GM12878 (cell line): Measurements from ENCODE around the gene RPS8. TPM values are rescaled to one million over a fixed set of nuclear protein-coding genes. Genes with fewer than 3 reads are reported as not detected.

ENCODE experiments used
- BRCA1 ChIP-seq: IDR thresholded peaks from 2 replicates; pipeline ENCODE4 v1.6.1; 2011; ENCODE audit warnings: low read depth, low read length, improper control_type of control experiment
- CBX3 ChIP-seq: fragments of 200-600 bp; sonication (generic); IDR thresholded peaks from 2 replicates; pipeline ENCODE4 v1.6.1; 2016; ENCODE audit warnings: low read depth, borderline replicate concordance
- CHD2 ChIP-seq: IDR thresholded peaks from 2 replicates; pipeline ENCODE4 v1.6.1; 2011; ENCODE audit warnings: low read depth, low read length, improper control_type of control experiment, borderline replicate concordance
- NBN ChIP-seq: fragments of 450-650 bp; IDR thresholded peaks from 2 replicates; pipeline ENCODE4 v1.6.1; 2016
- PML ChIP-seq: IDR thresholded peaks from 2 replicates; pipeline ENCODE4 v1.6.1; 2012; ENCODE audit warnings: low read length, inconsistent platforms
- POLR2A ChIP-seq: IDR thresholded peaks from 2 replicates; pipeline ENCODE4 v1.6.1; 2011; ENCODE audit warnings: low read depth, mild to moderate bottlenecking, low read length
- SMARCA5 ChIP-seq: fragments of 450-650 bp; IDR thresholded peaks from 2 replicates; pipeline ENCODE4 v1.6.1; 2017; ENCODE audit warnings: mild to moderate bottlenecking
- YY1 ChIP-seq: IDR thresholded peaks from 2 replicates; pipeline ENCODE4 v1.6.1; 2011; ENCODE audit warnings: low read depth, mild to moderate bottlenecking, low read length
- polyA plus RNA-seq, 11 experiments: library from polyadenylated mRNA; depleted of rRNA in 4 of 11; unstranded in 6 of 11; stranded (reverse) in 5 of 11; fragments of >200 nt; fragmentation: Nextera tagmentation in 4 of 11; fragmentation: Illumina TruSeq in 1 of 11; extraction: Ambion mirVana in 4 of 11; extraction: Trizol in 1 of 11; gene quantifications; 1 replicate in 1 of 11; 2 replicates in 10 of 11; pipeline versions ENCODE4 v1.2.1 to v1.2.3, GENCODE V29; 2011 to 2016; ENCODE audit warnings: inconsistent platforms in 2 of 11, missing spikeins in 2 of 11, low read depth in 1 of 11
- total RNA-seq, 4 experiments: library from RNA; depleted of rRNA in 3 of 4; stranded (reverse); fragments of >200 nt in 3 of 4; fragmentation: Illumina TruSeq in 1 of 4; extraction: Trizol in 1 of 4; gene quantifications; 2 replicates each; pipeline versions ENCODE4 v1.2.1 to v1.2.3, GENCODE V29; 2013 to 2021
- TF ChIP-seq, protein P1 (sequence below): IDR thresholded peaks from 2 replicates; pipeline ENCODE4 v1.6.1; 2011; ENCODE audit warnings: low read depth, mild to moderate bottlenecking, low read length, moderate library complexity, borderline replicate concordance; ENCODE audit errors: extremely low read depth
- TF ChIP-seq, protein P2 (sequence below): fragments of 450-650 bp; IDR thresholded peaks from 2 replicates; pipeline ENCODE4 v1.6.1; 2017; ENCODE audit warnings: mild to moderate bottlenecking, moderate library complexity
- TF ChIP-seq, protein P3 (sequence below): fragments of 450-650 bp; IDR thresholded peaks from 2 replicates; pipeline ENCODE4 v1.6.1; 2017; ENCODE audit warnings: antibody characterized with exemption, mild to moderate bottlenecking, moderate library complexity
- TF ChIP-seq, protein P4 (sequence below): fragments of 450-650 bp; IDR thresholded peaks from 2 replicates; pipeline ENCODE4 v1.6.1; 2017; ENCODE audit warnings: low read depth, mild to moderate bottlenecking, moderate library complexity
- TF ChIP-seq, protein P5 (sequence below): fragments of 150-350 bp; IDR thresholded peaks from 2 replicates; pipeline ENCODE4 v1.6.1; 2016; ENCODE audit warnings: low read depth, low read length
- TF ChIP-seq, protein P6 (sequence below): fragments of 450-650 bp; IDR thresholded peaks from 2 replicates; pipeline ENCODE4 v1.6.1; 2014; ENCODE audit warnings: mild to moderate bottlenecking

Gene RPS8
- total and polyA plus RNA-seq, 10 of the 15 experiments (the other 5 are each of a cell fraction or from before 2014, with no cell fraction given), result 1,296 to 3,461 (median 2,877) TPM

DNA sequence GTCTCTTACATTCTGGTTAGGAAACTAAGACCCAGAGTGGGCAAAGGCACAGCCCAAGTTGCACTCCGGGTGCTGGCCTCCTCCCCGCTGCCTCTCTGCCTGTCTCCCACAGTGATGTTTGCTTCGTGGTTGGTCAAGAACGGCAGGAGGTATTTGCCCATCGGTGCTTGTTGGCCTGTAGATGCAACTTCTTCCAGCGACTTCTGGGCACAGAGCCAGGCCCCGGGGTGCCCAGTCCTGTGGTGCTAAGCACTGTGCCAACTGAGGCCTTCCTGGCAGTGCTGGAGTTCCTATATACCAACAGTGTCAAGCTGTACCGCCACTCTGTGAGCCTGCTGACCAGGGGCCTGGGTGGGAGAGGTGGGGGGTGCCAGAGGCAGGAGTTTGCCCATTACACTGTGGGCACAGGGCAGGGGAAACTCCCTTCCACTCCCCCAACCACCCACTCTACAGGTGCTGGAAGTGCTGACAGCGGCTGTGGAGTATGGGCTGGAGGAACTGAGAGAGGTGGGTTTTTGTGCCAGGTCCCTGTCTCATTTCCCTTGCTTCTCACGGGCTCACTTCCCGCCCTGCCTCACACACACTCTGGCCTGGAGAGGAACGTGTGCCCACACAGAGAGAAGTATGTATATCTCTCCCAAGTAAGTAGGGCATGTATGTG is 34.9 kb downstream of the RPS8 start (continued):
- TF ChIP-seq CBX3 (no peak), CHD2 (peak; percentile 55; the same call in 1 of the 2 replicates), POLR2A (peak; percentile 33; the same call in 1 of the 2 replicates), NBN (no peak), SMARCA5 (0 out of 2 replicates have a peak, but pooled peaks have one; percentile 19), BRCA1 (no peak), PML (no peak), YY1 (no peak)
- TF ChIP-seq, protein P1, sequence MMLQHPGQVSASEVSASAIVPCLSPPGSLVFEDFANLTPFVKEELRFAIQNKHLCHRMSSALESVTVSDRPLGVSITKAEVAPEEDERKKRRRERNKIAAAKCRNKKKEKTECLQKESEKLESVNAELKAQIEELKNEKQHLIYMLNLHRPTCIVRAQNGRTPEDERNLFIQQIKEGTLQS, result no peak
- TF ChIP-seq, protein P2, sequence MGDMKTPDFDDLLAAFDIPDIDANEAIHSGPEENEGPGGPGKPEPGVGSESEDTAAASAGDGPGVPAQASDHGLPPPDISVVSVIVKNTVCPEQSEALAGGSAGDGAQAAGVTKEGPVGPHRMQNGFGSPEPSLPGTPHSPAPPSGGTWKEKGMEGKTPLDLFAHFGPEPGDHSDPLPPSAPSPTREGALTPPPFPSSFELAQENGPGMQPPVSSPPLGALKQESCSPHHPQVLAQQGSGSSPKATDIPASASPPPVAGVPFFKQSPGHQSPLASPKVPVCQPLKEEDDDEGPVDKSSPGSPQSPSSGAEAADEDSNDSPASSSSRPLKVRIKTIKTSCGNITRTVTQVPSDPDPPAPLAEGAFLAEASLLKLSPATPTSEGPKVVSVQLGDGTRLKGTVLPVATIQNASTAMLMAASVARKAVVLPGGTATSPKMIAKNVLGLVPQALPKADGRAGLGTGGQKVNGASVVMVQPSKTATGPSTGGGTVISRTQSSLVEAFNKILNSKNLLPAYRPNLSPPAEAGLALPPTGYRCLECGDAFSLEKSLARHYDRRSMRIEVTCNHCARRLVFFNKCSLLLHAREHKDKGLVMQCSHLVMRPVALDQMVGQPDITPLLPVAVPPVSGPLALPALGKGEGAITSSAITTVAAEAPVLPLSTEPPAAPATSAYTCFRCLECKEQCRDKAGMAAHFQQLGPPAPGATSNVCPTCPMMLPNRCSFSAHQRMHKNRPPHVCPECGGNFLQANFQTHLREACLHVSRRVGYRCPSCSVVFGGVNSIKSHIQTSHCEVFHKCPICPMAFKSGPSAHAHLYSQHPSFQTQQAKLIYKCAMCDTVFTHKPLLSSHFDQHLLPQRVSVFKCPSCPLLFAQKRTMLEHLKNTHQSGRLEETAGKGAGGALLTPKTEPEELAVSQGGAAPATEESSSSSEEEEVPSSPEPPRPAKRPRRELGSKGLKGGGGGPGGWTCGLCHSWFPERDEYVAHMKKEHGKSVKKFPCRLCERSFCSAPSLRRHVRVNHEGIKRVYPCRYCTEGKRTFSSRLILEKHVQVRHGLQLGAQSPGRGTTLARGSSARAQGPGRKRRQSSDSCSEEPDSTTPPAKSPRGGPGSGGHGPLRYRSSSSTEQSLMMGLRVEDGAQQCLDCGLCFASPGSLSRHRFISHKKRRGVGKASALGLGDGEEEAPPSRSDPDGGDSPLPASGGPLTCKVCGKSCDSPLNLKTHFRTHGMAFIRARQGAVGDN, result peak; percentile 55; the same call in 1 of the 2 replicates
- TF ChIP-seq, protein P3, sequence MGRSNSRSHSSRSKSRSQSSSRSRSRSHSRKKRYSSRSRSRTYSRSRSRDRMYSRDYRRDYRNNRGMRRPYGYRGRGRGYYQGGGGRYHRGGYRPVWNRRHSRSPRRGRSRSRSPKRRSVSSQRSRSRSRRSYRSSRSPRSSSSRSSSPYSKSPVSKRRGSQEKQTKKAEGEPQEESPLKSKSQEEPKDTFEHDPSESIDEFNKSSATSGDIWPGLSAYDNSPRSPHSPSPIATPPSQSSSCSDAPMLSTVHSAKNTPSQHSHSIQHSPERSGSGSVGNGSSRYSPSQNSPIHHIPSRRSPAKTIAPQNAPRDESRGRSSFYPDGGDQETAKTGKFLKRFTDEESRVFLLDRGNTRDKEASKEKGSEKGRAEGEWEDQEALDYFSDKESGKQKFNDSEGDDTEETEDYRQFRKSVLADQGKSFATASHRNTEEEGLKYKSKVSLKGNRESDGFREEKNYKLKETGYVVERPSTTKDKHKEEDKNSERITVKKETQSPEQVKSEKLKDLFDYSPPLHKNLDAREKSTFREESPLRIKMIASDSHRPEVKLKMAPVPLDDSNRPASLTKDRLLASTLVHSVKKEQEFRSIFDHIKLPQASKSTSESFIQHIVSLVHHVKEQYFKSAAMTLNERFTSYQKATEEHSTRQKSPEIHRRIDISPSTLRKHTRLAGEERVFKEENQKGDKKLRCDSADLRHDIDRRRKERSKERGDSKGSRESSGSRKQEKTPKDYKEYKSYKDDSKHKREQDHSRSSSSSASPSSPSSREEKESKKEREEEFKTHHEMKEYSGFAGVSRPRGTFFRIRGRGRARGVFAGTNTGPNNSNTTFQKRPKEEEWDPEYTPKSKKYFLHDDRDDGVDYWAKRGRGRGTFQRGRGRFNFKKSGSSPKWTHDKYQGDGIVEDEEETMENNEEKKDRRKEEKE, result no peak
- TF ChIP-seq, protein P4, sequence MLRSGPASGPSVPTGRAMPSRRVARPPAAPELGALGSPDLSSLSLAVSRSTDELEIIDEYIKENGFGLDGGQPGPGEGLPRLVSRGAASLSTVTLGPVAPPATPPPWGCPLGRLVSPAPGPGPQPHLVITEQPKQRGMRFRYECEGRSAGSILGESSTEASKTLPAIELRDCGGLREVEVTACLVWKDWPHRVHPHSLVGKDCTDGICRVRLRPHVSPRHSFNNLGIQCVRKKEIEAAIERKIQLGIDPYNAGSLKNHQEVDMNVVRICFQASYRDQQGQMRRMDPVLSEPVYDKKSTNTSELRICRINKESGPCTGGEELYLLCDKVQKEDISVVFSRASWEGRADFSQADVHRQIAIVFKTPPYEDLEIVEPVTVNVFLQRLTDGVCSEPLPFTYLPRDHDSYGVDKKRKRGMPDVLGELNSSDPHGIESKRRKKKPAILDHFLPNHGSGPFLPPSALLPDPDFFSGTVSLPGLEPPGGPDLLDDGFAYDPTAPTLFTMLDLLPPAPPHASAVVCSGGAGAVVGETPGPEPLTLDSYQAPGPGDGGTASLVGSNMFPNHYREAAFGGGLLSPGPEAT, result peak; percentile 59
- TF ChIP-seq, protein P5, sequence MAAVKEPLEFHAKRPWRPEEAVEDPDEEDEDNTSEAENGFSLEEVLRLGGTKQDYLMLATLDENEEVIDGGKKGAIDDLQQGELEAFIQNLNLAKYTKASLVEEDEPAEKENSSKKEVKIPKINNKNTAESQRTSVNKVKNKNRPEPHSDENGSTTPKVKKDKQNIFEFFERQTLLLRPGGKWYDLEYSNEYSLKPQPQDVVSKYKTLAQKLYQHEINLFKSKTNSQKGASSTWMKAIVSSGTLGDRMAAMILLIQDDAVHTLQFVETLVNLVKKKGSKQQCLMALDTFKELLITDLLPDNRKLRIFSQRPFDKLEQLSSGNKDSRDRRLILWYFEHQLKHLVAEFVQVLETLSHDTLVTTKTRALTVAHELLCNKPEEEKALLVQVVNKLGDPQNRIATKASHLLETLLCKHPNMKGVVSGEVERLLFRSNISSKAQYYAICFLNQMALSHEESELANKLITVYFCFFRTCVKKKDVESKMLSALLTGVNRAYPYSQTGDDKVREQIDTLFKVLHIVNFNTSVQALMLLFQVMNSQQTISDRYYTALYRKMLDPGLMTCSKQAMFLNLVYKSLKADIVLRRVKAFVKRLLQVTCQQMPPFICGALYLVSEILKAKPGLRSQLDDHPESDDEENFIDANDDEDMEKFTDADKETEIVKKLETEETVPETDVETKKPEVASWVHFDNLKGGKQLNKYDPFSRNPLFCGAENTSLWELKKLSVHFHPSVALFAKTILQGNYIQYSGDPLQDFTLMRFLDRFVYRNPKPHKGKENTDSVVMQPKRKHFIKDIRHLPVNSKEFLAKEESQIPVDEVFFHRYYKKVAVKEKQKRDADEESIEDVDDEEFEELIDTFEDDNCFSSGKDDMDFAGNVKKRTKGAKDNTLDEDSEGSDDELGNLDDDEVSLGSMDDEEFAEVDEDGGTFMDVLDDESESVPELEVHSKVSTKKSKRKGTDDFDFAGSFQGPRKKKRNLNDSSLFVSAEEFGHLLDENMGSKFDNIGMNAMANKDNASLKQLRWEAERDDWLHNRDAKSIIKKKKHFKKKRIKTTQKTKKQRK, result no peak
- TF ChIP-seq, protein P6, sequence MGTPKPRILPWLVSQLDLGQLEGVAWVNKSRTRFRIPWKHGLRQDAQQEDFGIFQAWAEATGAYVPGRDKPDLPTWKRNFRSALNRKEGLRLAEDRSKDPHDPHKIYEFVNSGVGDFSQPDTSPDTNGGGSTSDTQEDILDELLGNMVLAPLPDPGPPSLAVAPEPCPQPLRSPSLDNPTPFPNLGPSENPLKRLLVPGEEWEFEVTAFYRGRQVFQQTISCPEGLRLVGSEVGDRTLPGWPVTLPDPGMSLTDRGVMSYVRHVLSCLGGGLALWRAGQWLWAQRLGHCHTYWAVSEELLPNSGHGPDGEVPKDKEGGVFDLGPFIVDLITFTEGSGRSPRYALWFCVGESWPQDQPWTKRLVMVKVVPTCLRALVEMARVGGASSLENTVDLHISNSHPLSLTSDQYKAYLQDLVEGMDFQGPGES, result no peak
